Heart left ventricle (tissue), 13 donors: ENCODE measurements around the gene LTA4H.

ENCODE experiments used
- CTCF ChIP-seq, 12 donors: fragments of 200-600 bp; sonication (generic) in 4 of 12; IDR thresholded peaks; one replicate each; pipeline versions ENCODE4 v1.5.0 to v1.8.0; 2018 to 2022; ENCODE audit warnings: antibody characterized with exemption in 12 of 12, mild to moderate bottlenecking in 5 of 12
- POLR2A ChIP-seq, 2 donors: fragments of 450-650 bp; IDR thresholded peaks; one replicate each; pipeline ENCODE4 v1.6.1; 2017; ENCODE audit warnings: antibody characterized with exemption in 2 of 2, mild to moderate bottlenecking in 2 of 2, moderate library complexity in 2 of 2
- donor health status: ischemic (EF 13 %, LVEDD 7.1; RV severe dilation, severe dysfunction).
- donor health status: DM: no; HTN: yes; CAD: no.
- donor health status: DM: no; HTN: no; CAD: no.
- donor health status: ischemic (EF 25% LVEDD 6.9; RV normal size, moderate dysfunction).
- donor health status: ischemic (EF 25% LVEDD 5.7; RV mildly dilated, moderate dysfunction).
- donor health status: ischemic (EF 35%, LVEDD 5.7; RV mildly dilated, moderate dysfunction).
- donor health status: nonischemic (EF 11% LVEDD 7.7; RV severe dilation, severe dysfunction).
- donor health status: DM: yes; HTN: yes; CAD: no.
- donor health status: PGD.
- donor health status: ischemic (EF 29% LVEDD 5.4; RV normal size, mild dysfunction).
- donor health status: nonischemic (EF 23%, LVEDD 6.1; RV moderate dilation, normal function).

DNA sequence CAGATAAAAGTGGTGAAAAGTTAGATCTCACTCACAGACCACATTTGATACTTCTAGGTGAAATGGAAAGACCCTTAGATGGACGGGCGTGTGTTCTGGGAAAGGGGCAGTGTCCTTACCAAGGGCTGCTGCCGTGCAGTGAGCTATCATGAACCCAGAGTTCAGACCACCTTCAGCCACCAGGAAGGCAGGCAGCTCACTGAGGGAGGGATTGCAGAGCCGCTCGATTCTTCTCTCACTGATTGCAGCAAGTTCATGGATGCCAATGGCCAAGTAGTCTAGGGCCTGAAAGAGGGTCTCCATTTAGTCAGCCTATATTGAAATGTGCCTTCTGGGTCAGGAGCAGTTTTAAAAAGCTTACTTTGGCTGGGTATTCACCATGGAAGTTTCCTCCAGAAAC lies 55.0 kb downstream of the LTA4H start:
- TF ChIP-seq CTCF (IDR thresholded peaks at IDR 0.05): no peak
- TF ChIP-seq POLR2A (IDR thresholded peaks at IDR 0.05): no peak
